HFFc6 (cell line): ENCODE results near the gene MALT1. TPM values are rescaled to one million over a fixed set of nuclear protein-coding genes. Genes with fewer than 3 reads are reported as not detected.
"Not testable (repeated sequence)": the region's sequence is repeated elsewhere in the genome, so short reads cannot be mapped to it uniquely, and the experiment has no call there.

Experiments used
- DNase-seq: peaks from one replicate; pipeline ENCODE4 v3.0.0-alpha.2; 2018
- H3K27ac Mint-ChIP-seq: 2 replicates; pipeline ENCODE4 v1.8.0; 2020; ENCODE audit warnings: mild to moderate bottlenecking, mixed read lengths
- H3K27me3 Mint-ChIP-seq: 2 replicates; pipeline ENCODE4 v1.8.0; 2021; ENCODE audit warnings: mild to moderate bottlenecking, moderate library complexity, mixed read lengths; ENCODE audit not compliant: insufficient read depth
- H3K36me3 Mint-ChIP-seq: 2 replicates; pipeline ENCODE4 v1.8.0; 2021; ENCODE audit warnings: low read depth, mixed read lengths
- H3K4me1 Mint-ChIP-seq: 2 replicates; pipeline ENCODE4 v1.8.0; 2020; ENCODE audit warnings: low read depth, mixed read lengths
- H3K4me3 Mint-ChIP-seq: 2 replicates; pipeline ENCODE4 v1.8.0; 2020; ENCODE audit warnings: mild to moderate bottlenecking, moderate library complexity, mixed read lengths
- H3K9me3 Mint-ChIP-seq: 2 replicates; pipeline ENCODE4 v1.8.0; 2020; ENCODE audit warnings: mild to moderate bottlenecking, mixed read lengths
- CTCF ChIP-seq: fragments of 200-600 bp; sonication (generic); IDR thresholded peaks from 2 replicates; pipeline ENCODE4 v1.5.0; 2021; ENCODE audit warnings: antibody characterized with exemption, mild to moderate bottlenecking
- total RNA-seq, 6 experiments: library from RNA; stranded (reverse); fragmentation: NEBNext Ultra II Directional; extraction: Animal tissue kit (Norgen Biotek cat#: 25700); gene quantifications; 2 replicates in 1 of 6; 3 replicates in 5 of 6; pipeline ENCODE4 v1.2.3, GENCODE V29; 2021

The MALT1 gene
- total RNA-seq, 6 experiments from 2014 or later = 19.9 to 25.6 (median 22.4) TPM

- no peak overlapping the region for H3K27ac Mint-ChIP-seq
- no peak for DNase-seq
- H3K4me3 Mint-ChIP-seq = no peak overlapping the region
Measured at GRCh38 chr18:58646334-58646862, 24.9 kb upstream of the MALT1 start.

DNA sequence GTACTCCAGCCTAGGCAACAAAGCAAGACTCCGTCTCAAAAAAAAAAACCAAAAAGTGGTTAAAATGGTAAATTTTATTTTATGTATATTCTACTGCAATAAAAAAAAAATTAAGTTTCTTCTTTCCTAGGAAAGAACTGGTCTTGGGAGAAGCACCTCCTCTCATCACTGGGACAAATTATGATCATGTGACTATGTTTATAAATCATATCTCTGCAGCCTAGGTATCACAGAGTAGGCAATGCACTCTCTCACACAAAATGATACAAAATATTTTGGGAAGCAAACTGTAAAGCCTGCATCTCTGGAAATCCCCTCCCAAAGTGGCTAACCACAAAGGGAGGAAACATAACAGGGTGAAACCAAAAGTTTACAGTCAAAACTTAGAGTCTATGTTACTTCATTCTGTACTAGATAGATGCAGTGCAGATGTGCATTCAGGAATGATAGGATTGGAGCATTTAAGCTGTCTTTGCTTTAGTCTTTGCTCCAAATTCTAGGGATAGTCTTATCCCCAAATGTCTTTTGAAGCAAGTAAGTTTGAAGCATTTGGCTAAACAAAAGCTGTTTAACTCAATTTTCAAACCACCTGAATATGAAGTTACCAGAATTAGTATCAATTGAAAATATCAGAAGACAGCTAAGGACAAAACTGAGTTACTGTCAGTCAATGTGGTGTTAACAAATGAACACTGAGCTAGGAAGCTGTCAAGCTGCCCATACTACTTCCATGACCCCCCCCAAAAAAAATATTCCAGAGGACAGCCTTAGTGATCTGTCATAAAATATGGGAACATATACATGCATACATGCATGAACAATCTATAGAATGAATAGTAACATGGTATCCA lies 21.1 kb upstream of the MALT1 start:
- H3K4me3 Mint-ChIP-seq = no peak overlapping the region
- H3K27me3 Mint-ChIP-seq = no peaks in the 10 kb centered on the region; the same call in none of the 2 replicates
- H3K27ac Mint-ChIP-seq = no peak overlapping the region
- H3K4me1 Mint-ChIP-seq = peaks cover 18% of the 10 kb centered on the region; the same call in 1 of the 2 replicates
- no peak for TF ChIP-seq CTCF
- H3K9me3 Mint-ChIP-seq = peaks cover 5% of the 10 kb centered on the region
- DNase-seq = no peak
- H3K36me3 Mint-ChIP-seq = peaks cover 11% of the 10 kb centered on the region

More at GRCh38 chr18:58646334-58646862, 24.9 kb upstream of the MALT1 start:
- Mint-ChIP-seq H3K27me3 (no peaks in the 10 kb centered on the region; the same call in none of the 2 replicates), H3K36me3 (peaks cover 6% of the 10 kb centered on the region), H3K9me3 (peaks cover 5% of the 10 kb centered on the region), H3K4me1 (peaks cover 7% of the 10 kb centered on the region; the same call in 1 of the 2 replicates)
- TF ChIP-seq CTCF = no peak

DNA sequence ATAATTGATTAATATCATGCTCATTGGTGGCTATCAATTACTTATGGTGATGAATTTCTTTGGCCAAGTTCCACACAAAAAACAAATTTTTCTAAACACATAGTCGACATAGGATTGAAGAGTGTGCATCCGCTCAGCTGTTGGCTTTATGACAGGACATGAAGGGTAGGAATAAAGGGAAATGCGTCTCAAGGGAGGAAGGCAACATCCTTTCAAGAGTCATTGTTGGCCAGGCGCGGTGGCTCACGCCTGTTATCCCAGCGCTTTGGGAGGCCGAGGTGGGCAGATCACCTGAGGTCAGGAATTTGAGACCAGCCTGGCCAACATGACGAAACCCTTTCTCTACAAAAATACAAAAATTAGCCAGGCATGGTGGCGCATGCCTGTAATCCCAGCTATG lies 20.4 kb upstream of the MALT1 start:
- H3K4me3 Mint-ChIP-seq = not testable (repeated sequence)

DNA sequence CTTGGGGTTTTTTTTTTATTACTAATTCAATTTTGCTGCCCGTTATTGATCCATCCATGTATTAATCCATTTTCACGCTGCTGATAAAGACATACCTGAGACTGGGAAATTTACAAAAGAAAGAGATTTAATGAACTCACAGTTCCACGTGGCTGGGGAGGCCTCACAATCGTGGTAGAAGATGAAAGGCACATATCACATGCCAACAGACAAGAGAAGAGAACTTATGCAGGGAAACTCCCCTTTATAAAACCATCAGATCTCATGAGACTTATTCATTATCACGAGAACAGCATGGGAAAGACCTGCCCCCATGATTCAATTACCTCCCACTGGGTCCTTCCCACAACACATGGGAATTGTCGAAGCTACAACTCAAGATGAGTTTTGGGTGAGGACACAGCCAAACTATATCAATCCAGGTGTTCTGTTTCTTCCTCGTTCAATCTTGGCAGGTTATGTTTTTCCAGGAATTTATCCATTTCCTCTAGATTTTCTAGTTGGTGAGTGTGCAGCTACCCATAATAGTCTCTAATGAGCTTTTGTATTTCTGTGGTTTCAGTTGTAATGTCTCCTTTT lies 18.0 kb upstream of the MALT1 start:
- H3K4me3 Mint-ChIP-seq, H3K27ac Mint-ChIP-seq, H3K36me3 Mint-ChIP-seq, DNase-seq, H3K9me3 Mint-ChIP-seq, H3K27me3 Mint-ChIP-seq: not testable (repeated sequence)
- peaks cover 24% of the 10 kb centered on the region for H3K4me1 Mint-ChIP-seq

More for the DNA sequence above, 20.4 kb upstream of the MALT1 start:
- H3K4me1 Mint-ChIP-seq = peaks cover 18% of the 10 kb centered on the region; the same call in 1 of the 2 replicates
- DNase-seq, H3K36me3 Mint-ChIP-seq, H3K27me3 Mint-ChIP-seq, H3K27ac Mint-ChIP-seq, H3K9me3 Mint-ChIP-seq: not testable (repeated sequence)

DNA sequence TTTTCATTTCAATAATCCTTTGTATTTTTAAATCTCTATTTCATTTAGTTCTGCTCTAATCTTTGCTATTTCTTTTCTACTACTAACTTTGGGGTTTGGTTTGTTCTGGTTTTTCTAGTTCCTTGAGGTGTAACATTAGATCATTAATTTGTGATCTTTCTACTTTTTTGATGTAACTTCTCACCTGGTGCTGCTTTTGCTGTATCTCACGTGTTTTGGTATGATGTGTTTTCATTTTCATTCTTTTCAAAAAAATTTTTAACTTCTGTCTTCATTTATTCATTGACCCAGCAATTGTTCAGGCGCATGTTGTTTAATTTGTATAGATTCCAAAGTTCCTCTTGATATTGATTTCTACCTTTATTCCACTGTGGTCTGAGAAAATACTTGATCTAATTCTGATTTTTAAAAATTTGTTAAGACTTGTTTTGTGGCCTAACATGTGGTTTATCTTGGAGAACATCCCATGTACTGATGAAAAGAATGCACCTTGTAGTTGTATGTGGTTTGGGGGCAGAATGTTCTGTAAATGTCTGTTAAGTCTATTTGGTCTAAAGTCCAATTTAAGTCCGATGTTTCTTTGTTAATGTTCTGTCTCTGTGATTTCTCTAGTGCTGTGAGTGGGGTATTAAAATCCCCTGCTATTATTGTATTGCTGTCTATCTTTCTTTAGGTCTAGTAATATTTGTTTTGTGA lies 17.3 kb upstream of the MALT1 start:
- TF ChIP-seq CTCF = no peak
- Mint-ChIP-seq H3K9me3 (no peaks in the 10 kb centered on the region; the same call in 1 of the 2 replicates), H3K4me1 (peaks cover 26% of the 10 kb centered on the region), H3K27ac (no peak overlapping the region), H3K36me3 (peaks cover 5% of the 10 kb centered on the region), H3K27me3 (no peaks in the 10 kb centered on the region), H3K4me3 (no peak overlapping the region)
- no peak for DNase-seq

DNA sequence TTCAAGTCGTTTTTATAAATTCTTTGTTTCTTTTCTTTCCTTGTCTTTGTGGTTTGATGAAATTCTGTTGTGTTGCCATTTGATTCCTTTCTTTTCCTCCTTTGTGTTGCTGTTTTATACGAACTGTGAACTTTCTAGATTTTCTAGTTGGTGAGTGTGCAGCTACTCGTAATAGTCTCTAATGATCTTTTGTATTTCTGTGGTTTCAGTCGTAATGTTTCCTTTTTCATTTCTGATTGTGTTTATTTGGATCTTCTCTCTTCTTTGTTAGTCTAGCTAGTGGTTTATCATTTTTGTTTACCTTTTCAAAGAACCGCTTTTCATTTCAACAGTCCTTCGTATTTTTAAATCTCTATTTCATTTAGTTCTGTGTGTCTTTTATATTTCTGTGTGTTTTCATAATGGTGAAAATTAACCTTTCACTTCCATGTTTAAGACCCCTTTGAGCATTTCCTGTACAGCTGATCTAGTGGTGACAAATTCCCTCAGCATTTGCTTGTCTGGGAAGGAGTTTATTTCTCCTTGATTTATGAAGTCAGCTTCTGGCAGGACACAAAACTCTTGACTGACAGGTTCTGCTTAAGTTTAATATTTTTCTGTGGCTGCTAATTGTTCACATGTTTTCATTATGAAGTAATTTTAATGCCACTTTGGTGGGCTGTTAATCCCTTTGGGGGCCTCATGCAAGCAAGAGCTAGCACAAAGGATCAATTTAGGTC lies 16.2 kb upstream of the MALT1 start:
- Mint-ChIP-seq H3K27ac (no peak overlapping the region), H3K9me3 (no peaks in the 10 kb centered on the region; the same call in 1 of the 2 replicates), H3K4me1 (peaks cover 25% of the 10 kb centered on the region), H3K36me3 (peaks cover 5% of the 10 kb centered on the region), H3K4me3 (no peak overlapping the region), H3K27me3 (no peaks in the 10 kb centered on the region)
- no peak for TF ChIP-seq CTCF
- DNase-seq = no peak
